HepG2 (cell line): ENCODE data around the gene ADIPOR2. TPM values are rescaled to one million over a fixed set of nuclear protein-coding genes. Genes with fewer than 3 reads are reported as not detected.
A peak's percentile ranks its signal among the peaks of the same experiment; 100 is the strongest.

Source experiments
- ATF7-NPFF ChIP-seq: sonication (generic); formaldehyde crosslinking; IDR thresholded peaks from 2 replicates; pipeline ENCODE4 v1.8.1; 2023; ENCODE audit warnings: mild to moderate bottlenecking, low read depth, missing genetic modification reagents, moderate library complexity
- CSRNP1 ChIP-seq: sonication (generic); formaldehyde crosslinking; IDR thresholded peaks from 2 replicates; pipeline ENCODE4 v1.8.1; 2023; ENCODE audit warnings: mild to moderate bottlenecking, missing genetic modification reagents
- DPF2 ChIP-seq: sonication (generic); formaldehyde crosslinking; IDR thresholded peaks from 2 replicates; pipeline ENCODE4 v1.4.0; 2020; ENCODE audit warnings: mild to moderate bottlenecking, low read depth, missing genetic modification reagents, borderline replicate concordance
- HOXA7 ChIP-seq: sonication (generic); formaldehyde crosslinking; IDR thresholded peaks from 2 replicates; pipeline ENCODE4 v1.8.1; 2022; ENCODE audit warnings: mild to moderate bottlenecking, missing genetic modification reagents, moderate library complexity
- JUN ChIP-seq: sonication (generic); formaldehyde crosslinking; IDR thresholded peaks from 2 replicates; pipeline ENCODE4 v1.4.0; 2020; ENCODE audit warnings: mild to moderate bottlenecking, missing genetic modification reagents
- KDM3A ChIP-seq: IDR thresholded peaks from 2 replicates; pipeline ENCODE4 v1.6.1; 2018; ENCODE audit warnings: low read depth, missing compliant biosample characterization
- MAFF ChIP-seq: IDR thresholded peaks from 2 replicates; pipeline ENCODE4 v1.6.1; 2011; ENCODE audit warnings: low read depth, low read length, improper control_type of control experiment
- NCOR1 ChIP-seq: fragments of 200-600 bp; sonication (generic); IDR thresholded peaks from 2 replicates; pipeline ENCODE4 v1.7.0; 2017; ENCODE audit warnings: antibody characterized with exemption, low read length, borderline replicate concordance
- NR2F2 ChIP-seq: IDR thresholded peaks from 2 replicates; pipeline ENCODE4 v1.6.1; 2012; ENCODE audit warnings: low read depth, inconsistent platforms, borderline replicate concordance
- PHB2 ChIP-seq: fragments of 450-650 bp; IDR thresholded peaks from 2 replicates; pipeline ENCODE4 v1.6.1; 2018; ENCODE audit not compliant: partially characterized antibody
- SETDB1 ChIP-seq: sonication (generic); formaldehyde crosslinking; IDR thresholded peaks from 2 replicates; pipeline ENCODE4 v1.5.1; 2020; ENCODE audit warnings: missing genetic modification reagents, mild to moderate bottlenecking, borderline replicate concordance
- SMAD1 ChIP-seq: sonication (generic); formaldehyde crosslinking; IDR thresholded peaks from 2 replicates; pipeline ENCODE4 v1.4.0; 2020; ENCODE audit warnings: missing genetic modification reagents, low read depth, mild to moderate bottlenecking, borderline replicate concordance
- SP4 ChIP-seq: sonication (generic); formaldehyde crosslinking; IDR thresholded peaks from 2 replicates; pipeline ENCODE4 v1.8.1; 2023; ENCODE audit warnings: mild to moderate bottlenecking, missing genetic modification reagents
- TAF1 ChIP-seq: sonication (generic); formaldehyde crosslinking; IDR thresholded peaks from 2 replicates; pipeline ENCODE4 v1.4.0; 2020; ENCODE audit warnings: missing genetic modification reagents
- ZBTB38 ChIP-seq: sonication (generic); formaldehyde crosslinking; IDR thresholded peaks from 2 replicates; pipeline ENCODE4 v1.5.1; 2020; ENCODE audit warnings: mild to moderate bottlenecking, missing genetic modification reagents
- ZBTB7A ChIP-seq: sonication (generic); formaldehyde crosslinking; IDR thresholded peaks from 2 replicates; pipeline ENCODE4 v1.8.0; 2022; ENCODE audit warnings: mild to moderate bottlenecking, missing genetic modification reagents
- ZBTB7B ChIP-seq: sonication (generic); formaldehyde crosslinking; IDR thresholded peaks from 2 replicates; pipeline ENCODE4 v1.4.0; 2020; ENCODE audit warnings: missing genetic modification reagents
- ZFY ChIP-seq: sonication (generic); formaldehyde crosslinking; IDR thresholded peaks from 2 replicates; pipeline ENCODE4 v1.4.0; 2020; ENCODE audit warnings: missing genetic modification reagents
- ZNF292 ChIP-seq: sonication (generic); formaldehyde crosslinking; IDR thresholded peaks from 2 replicates; pipeline ENCODE4 v1.8.1; 2022; ENCODE audit warnings: mild to moderate bottlenecking, low read depth, missing genetic modification reagents, borderline replicate concordance
- ZNF335 ChIP-seq: sonication (generic); formaldehyde crosslinking; IDR thresholded peaks from 2 replicates; pipeline ENCODE4 v1.4.0; 2020; ENCODE audit warnings: missing genetic modification reagents
- ZNF543 ChIP-seq: sonication (generic); formaldehyde crosslinking; IDR thresholded peaks from 2 replicates; pipeline ENCODE4 v1.4.0; 2020; ENCODE audit warnings: mild to moderate bottlenecking, missing genetic modification reagents
- ZNF558 ChIP-seq: sonication (generic); formaldehyde crosslinking; IDR thresholded peaks from 2 replicates; pipeline ENCODE4 v1.9.0; 2022; ENCODE audit warnings: mild to moderate bottlenecking, missing genetic modification reagents, borderline replicate concordance
- ZNF660 ChIP-seq: sonication (generic); formaldehyde crosslinking; IDR thresholded peaks from 2 replicates; pipeline ENCODE4 v1.5.1; 2020; ENCODE audit warnings: mild to moderate bottlenecking, low read depth, missing genetic modification reagents, borderline replicate concordance
- ZSCAN29 ChIP-seq: sonication (generic); formaldehyde crosslinking; conservative IDR thresholded peaks from 2 replicates; pipeline ENCODE4 v1.4.0; 2020; ENCODE audit warnings: mild to moderate bottlenecking, missing genetic modification reagents
- ZSCAN31 ChIP-seq: sonication (generic); formaldehyde crosslinking; IDR thresholded peaks from 2 replicates; pipeline ENCODE4 v1.5.0; 2020; ENCODE audit warnings: low read depth, mild to moderate bottlenecking, missing genetic modification reagents
- polyA plus RNA-seq, 8 experiments: library from polyadenylated mRNA; depleted of rRNA in 3 of 8; stranded (reverse) in 7 of 8; unstranded in 1 of 8; fragments of >200 nt; fragmentation: Illumina TruSeq in 4 of 8; extraction: Trizol in 4 of 8; gene quantifications; 2 replicates each; pipeline versions ENCODE4 v1.2.1 to v1.2.3, GENCODE V29; 2011 to 2016; ENCODE audit warnings: low read depth in 4 of 8, missing spikeins in 1 of 8, mixed read lengths in 1 of 8; ENCODE audit not compliant: insufficient read depth in 1 of 8
- total RNA-seq, 5 experiments: library from RNA; depleted of rRNA; stranded (reverse); fragments of >200 nt; fragmentation: Illumina TruSeq; extraction: Trizol; gene quantifications; 2 replicates each; pipeline ENCODE4 v1.2.3, GENCODE V29; 2016; ENCODE audit warnings: low read depth in 1 of 5
- TF ChIP-seq, protein P1 (sequence below): sonication (generic); formaldehyde crosslinking; IDR thresholded peaks from 2 replicates; pipeline ENCODE4 v1.4.0; 2020; ENCODE audit warnings: missing genetic modification reagents

The ADIPOR2 gene
- total and polyA plus RNA-seq, 2 of the 13 experiments (the other 11 are each of a cell fraction or from before 2014, with no cell fraction given), result 35.2 to 52.2 TPM

GRCh38 chr12:1815814-1816729, 125.2 kb downstream of the ADIPOR2 start (continued):
- no peak for TF ChIP-seq TAF1 (CRISPR knock-in tag)
- no peak for TF ChIP-seq ZNF558 (CRISPR knock-in tag)
- TF ChIP-seq ZNF660 (CRISPR knock-in tag), result no peak
- TF ChIP-seq ZNF335 (CRISPR knock-in tag), result no peak
- TF ChIP-seq HOXA7 (CRISPR knock-in tag), result no peak
- TF ChIP-seq, protein P1, sequence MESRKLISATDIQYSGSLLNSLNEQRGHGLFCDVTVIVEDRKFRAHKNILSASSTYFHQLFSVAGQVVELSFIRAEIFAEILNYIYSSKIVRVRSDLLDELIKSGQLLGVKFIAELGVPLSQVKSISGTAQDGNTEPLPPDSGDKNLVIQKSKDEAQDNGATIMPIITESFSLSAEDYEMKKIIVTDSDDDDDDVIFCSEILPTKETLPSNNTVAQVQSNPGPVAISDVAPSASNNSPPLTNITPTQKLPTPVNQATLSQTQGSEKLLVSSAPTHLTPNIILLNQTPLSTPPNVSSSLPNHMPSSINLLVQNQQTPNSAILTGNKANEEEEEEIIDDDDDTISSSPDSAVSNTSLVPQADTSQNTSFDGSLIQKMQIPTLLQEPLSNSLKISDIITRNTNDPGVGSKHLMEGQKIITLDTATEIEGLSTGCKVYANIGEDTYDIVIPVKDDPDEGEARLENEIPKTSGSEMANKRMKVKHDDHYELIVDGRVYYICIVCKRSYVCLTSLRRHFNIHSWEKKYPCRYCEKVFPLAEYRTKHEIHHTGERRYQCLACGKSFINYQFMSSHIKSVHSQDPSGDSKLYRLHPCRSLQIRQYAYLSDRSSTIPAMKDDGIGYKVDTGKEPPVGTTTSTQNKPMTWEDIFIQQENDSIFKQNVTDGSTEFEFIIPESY, result no peak
- no peak for TF ChIP-seq SMAD1 (CRISPR knock-in tag)
- TF ChIP-seq SETDB1, result no peak
- no peak; the same call in 1 of the 2 replicates for TF ChIP-seq ZFY
- TF ChIP-seq NR2F2, result peak; percentile 63; the same call in 1 of the 2 replicates
- no peak for TF ChIP-seq JUN (CRISPR knock-in tag)
- no peak for TF ChIP-seq ATF7-NPFF
- TF ChIP-seq PHB2, result no peak
- TF ChIP-seq CSRNP1 (CRISPR knock-in tag), result no peak
- 0 out of 2 replicates have a peak, but pooled peaks have one; percentile 36 for TF ChIP-seq ZNF292
- TF ChIP-seq ZSCAN31 (CRISPR knock-in tag), result no peak
- no peak for TF ChIP-seq ZBTB38
- TF ChIP-seq MAFF, result no peak
- peak; percentile 63; the same call in 1 of the 2 replicates for TF ChIP-seq ZBTB7A
- TF ChIP-seq ZSCAN29 (CRISPR knock-in tag), result peak; percentile 60; the same call in 1 of the 2 replicates
- TF ChIP-seq NCOR1, result 0 out of 2 replicates have a peak, but pooled peaks have one; percentile 30
- no peak for TF ChIP-seq DPF2 (CRISPR knock-in tag)
- no peak for TF ChIP-seq KDM3A (CRISPR knock-in tag)
- 0 out of 2 replicates have a peak, but pooled peaks have one; percentile 54 for TF ChIP-seq SP4 (CRISPR knock-in tag)
- TF ChIP-seq ZBTB7B (CRISPR knock-in tag), result peak; percentile 78; the same call in 1 of the 2 replicates
- TF ChIP-seq ZNF543 (CRISPR knock-in tag), result 0 out of 2 replicates have a peak, but pooled peaks have one; percentile 57
